Right ventricle myocardium superior (tissue), 1 donor: ENCODE results near the gene CDK2. TPM values are rescaled to one million over a fixed set of nuclear protein-coding genes. Genes with fewer than 3 reads are reported as not detected.
A peak's percentile ranks its signal among the peaks of the same experiment; 100 is the strongest.
"Not testable (repeated sequence)": the region's sequence is repeated elsewhere in the genome, so short reads cannot be mapped to it uniquely, and the experiment has no call there.

Experiments used
- ATAC-seq: fragments of 200-7000 bp; cut with Tn5 transposase; one replicate; pipeline ENCODE4 v1.9.1; 2020; ENCODE audit warnings: mild to moderate bottlenecking; ENCODE audit not compliant: poor library complexity
- DNase-seq: peaks from one replicate; pipeline ENCODE4 v3.0.0-alpha.2; 2020
- intact Hi-C: fragments of 100-400 bp; cut with DNase I; formaldehyde crosslinking; loops from one replicate; pipeline ENCODE4 v1.11.2; 2022
- total RNA-seq: library from RNA; stranded (reverse); fragmentation: NEBNext Ultra II Directional; extraction: Animal tissue kit (Norgen Biotek cat#: 25700); gene quantifications from one replicate; pipeline ENCODE4 v1.2.1, GENCODE V29; 2021
- donor health status: DM: no; HTN: yes; CAD: no; lungs with severe emphysema.

The CDK2 gene
- total RNA-seq, 1 donor from 2014 or later: 7.9 TPM

- no peak for DNase-seq
- ATAC-seq: no peak
- intact Hi-C loops: no loop called here
Observed at GRCh38 chr12:55972042-55972441, 5.4 kb downstream of the CDK2 start.

DNA sequence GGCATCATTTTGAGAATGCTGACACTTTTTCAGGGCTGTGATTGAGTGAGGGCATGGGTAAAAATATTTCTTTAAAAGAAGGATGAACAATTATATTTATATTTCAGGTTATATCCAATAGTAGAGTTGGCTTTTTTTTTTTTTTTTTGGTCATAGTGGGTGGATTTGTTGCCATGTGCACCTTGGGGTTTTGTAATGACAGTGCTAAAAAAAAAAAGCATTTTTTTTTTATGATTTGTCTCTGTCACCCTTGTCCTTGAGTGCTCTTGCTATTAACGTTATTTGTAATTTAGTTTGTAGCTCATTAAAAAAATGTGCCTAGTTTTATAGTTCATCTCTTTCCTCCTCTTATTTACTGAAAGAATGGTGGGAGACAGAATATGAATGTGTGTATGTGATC, 5.8 kb downstream of the CDK2 start:
- intact Hi-C loops: no loop called here
- ATAC-seq (no peak), DNase-seq (no peak)

GRCh38 chr12:55972911-55973598, 6.4 kb downstream of the CDK2 start:
- intact Hi-C loops: no loop called here
- no peak for DNase-seq
- no peak for ATAC-seq

DNA sequence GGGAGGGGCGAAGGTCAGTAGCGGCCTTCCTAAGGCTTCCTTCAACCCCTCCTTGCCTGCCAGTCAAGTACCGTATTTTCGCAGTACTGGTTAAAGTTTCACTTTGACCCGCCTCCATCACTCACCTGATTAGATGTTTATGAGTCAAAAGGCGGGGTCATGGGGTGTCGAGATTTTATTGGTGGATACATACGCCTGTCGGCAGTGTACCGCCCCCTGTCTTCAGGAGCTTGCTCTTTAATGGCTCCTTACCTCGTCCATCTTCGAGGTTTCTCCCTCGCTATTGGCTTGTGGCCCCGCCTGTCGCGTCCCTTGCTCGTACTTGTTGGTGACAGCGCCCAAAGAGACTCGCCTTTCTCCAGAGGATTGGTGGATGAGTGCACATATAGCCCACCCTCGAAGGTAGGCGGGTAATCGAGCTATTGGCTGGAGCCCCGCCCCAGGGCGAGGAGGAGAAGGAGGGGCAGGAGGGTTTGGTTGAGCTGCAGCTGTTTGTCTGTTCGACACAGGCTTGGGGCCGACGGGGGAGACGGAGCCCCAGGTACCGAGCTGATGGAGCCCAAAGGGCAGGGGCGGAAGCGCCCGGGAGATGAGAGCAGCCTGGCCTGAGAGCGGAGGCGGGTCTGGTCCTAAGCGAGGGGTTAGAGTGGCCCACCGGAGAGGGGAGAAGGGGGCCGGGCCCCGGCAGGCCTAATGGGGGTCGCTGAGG, 7.1 kb downstream of the CDK2 start, which contains the start of gene RAB5B:
Gene RAB5B (plus strand): TSS at position 480 of the 709 bp plus-strand sequence. CDS start 12,883 bp downstream, outside the sequence.
- intact Hi-C loops: no loop called here
- DNase-seq (peak; percentile 100), ATAC-seq (peak; percentile 93)

GRCh38 chr12:55974308-55974730, 7.7 kb downstream of the CDK2 start:
- no peak for DNase-seq
- ATAC-seq: peak; percentile 63
- intact Hi-C loops: no loop called here

GRCh38 chr12:55978393-55978792, 11.8 kb downstream of the CDK2 start:
- DNase-seq (no peak), ATAC-seq (no peak)
- intact Hi-C loops: no loop called here

DNA sequence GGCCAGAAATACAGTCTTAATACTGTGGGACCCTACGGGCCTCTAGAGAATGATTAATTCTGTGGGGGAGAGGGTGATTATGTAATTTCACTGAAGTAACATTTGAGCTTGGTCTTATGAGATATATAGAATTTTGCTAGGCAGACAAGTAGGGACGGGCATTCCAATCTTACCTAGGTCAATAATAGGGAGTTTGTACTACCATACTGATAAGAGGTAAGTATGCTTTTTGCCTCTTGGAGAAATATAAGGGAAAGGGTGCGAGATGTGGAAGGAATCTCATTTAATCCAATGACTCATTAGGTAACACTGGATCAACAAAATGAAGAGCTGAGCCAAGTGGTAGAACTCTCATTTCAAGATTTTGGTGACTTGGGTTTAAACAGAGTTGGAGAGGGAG, 12.4 kb downstream of the CDK2 start:
- DNase-seq: no peak
- ATAC-seq: no peak
- intact Hi-C loops: no loop called here

DNA sequence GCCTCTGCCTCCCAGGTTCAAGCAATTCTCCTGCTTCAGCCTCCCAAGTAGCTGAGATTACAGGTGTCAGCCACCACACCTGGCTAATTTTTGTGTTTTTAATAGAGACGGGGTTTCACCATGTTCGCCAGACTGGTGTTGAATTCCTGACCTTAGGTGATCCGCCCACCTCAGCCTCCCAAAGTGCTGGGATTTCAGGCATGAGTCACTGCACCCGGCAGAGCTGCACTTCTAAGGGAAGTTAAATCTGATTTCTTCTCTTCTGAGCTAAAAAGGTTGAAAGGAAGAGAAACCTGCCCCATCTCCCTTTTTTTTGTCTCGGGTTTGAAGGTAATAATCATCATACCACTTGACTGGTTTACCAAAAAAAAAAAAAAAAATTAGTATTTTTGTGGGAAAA, 15.3 kb downstream of the CDK2 start:
- intact Hi-C loops, DNase-seq, ATAC-seq: not testable (repeated sequence)

DNA sequence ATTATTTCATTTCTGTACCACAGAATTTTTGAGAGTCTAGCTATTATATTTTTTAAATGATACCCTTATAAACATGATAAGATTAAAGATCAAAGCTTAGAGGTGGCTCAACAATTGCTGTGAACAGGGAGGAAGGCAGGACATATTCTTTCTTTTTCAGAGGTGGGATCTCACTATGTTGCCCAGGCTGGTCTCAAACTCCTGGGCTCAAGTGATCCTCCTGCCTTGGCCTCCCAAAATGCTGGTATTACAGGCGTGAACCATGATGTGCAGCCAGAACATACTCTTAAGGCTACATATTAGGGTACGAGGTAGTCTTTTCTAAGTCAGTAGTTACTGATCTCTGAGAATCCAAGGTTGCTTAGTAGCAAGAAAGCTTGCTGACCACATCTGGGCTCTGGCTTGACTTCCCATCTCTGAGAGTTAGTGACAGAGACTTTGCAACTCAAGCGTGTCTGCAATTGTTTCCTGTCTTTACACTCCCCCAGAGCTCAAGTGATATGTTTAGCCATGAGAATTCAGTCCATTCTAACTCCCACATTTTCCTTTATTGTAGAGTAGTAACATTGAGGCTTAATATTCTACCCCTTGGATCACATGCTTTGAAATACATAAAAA, 15.8 kb downstream of the CDK2 start:
- intact Hi-C loops: no loop called here
- DNase-seq (no peak), ATAC-seq (no peak)

GRCh38 chr12:55983232-55983842, 16.7 kb downstream of the CDK2 start:
- ATAC-seq (peak; percentile 56), DNase-seq (no peak)
- intact Hi-C loops: no loop called here

GRCh38 chr12:55984861-55985260, 18.2 kb downstream of the CDK2 start:
- intact Hi-C loops: no loop called here
- DNase-seq (no peak), ATAC-seq (no peak)

- intact Hi-C loops: no loop called here
- ATAC-seq (no peak), DNase-seq (no peak)
Observed at GRCh38 chr12:55985341-55985740, 18.7 kb downstream of the CDK2 start.

DNA sequence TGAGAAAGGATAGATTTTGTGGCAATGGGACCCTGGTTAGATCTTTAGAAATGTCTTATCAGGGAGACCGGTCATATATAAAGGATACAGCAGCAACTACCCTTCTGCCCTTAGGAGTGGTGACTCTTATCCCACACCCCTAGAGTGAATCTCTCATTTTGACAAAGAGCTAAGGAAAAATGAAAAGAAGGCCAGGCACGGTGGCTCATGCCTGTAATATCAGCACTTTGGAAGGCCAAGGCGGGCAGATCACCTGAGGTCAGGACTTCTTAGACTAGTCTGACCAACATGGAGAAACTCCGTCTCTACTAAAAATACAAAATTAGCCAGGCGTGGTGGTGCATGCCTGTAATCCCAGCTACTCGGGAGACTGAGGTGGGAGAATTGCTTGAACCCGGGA, 19.3 kb downstream of the CDK2 start:
- ATAC-seq, intact Hi-C loops: not testable (repeated sequence)

DNA sequence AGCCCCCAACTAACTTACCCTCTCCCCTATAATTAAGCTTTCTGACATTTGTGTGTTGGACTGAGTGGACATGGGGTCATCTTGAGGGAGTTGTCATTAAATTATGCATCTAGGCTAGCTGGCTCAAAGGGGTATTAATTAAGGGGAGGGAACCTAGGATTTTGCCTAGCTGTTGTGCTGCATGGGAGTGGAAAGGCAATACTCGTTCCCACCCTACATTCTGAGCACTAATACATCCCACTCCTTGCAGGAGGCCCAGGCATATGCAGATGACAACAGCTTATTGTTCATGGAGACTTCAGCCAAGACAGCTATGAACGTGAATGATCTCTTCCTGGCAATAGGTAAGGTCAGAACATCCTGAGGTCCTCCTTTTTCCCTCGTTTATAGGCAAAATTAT, 24.5 kb downstream of the CDK2 start:
- ATAC-seq (no peak), DNase-seq (no peak)
- intact Hi-C loops: no loop called here

More for the DNA sequence above, 19.3 kb downstream of the CDK2 start:
- not testable (repeated sequence) for DNase-seq

DNA sequence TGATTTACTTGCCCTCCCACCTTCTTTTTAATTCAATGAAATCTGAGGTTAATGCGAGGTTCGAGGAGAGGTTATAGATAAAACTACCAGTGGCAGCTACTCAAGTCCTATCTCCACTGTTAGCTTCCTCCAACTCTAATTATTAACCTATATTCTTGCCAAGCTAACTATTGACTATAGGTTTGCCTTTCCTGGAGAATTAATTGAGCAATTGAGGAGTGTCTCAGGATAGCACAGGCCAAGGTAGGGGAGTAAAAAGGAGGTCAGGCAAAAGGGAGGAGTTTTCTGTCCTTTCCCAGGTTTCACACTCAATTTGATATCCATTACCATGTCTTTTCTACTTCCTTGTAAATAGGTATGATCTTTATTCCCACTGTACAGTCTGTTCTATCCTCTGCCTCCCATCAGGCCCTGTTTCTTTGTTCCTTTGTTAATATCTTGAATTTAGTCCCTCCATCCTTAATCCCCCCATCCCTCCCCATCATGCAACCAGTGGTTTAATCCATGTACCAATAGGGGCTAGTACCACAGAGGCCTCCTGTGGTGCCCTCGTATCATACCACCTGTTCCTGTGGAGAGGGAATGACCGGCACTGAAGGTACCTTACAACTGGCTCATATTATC, 26.7 kb downstream of the CDK2 start:
- DNase-seq (no peak), ATAC-seq (no peak)
- intact Hi-C loops: no loop called here

GRCh38 chr12:55995366-55995765, 28.7 kb downstream of the CDK2 start:
- ATAC-seq (no peak), DNase-seq (no peak)
- intact Hi-C loops: loop anchor here (5.0 kb wide), 1 partner anchor 47 kb away; the partner anchor contains the start of gene RPS26

DNA sequence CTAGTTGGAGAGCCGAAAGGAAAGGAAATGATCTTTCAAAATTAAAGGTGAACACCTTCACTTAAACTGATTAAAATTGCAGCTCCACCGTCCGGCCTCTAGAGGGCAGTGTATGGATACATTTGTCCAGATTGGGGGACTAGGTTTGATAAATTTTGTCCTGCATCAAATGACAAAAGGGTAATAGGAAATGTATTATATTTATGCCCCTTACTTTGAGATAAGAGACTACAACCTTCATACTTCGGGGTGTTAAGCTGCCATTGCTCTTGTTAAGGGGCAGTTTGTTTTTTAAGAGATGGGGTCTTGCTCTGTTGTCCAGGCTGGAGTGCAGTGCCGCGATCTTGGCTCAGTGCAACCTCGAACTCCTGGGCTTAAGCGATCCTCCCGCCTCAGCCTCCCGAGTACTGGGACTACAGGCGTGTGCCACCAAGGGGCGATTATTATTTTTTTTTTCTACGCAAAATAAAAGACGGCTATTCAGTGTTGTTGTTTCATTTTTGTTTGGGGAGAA, 29.6 kb downstream of the CDK2 start:
- intact Hi-C loops: loop anchor here (5.0 kb wide), 1 partner anchor 46 kb away; the partner anchor contains the start of gene RPS26
- ATAC-seq (peak; percentile 66), DNase-seq (peak; percentile 58)

- intact Hi-C loops: loop anchor here (5.0 kb wide), 1 partner anchor 45 kb away; the partner anchor contains the start of gene RPS26
- peak; percentile 98 for DNase-seq
- ATAC-seq: peak; percentile 99
Observed at GRCh38 chr12:55996715-55997534, 30.3 kb downstream of the CDK2 start, which contains the start of gene SUOX. Gene SUOX (plus strand): TSS chr12:55997276. CDS start chr12:56002222, 4,946 bp downstream.
